Activated CD8-positive, alpha-beta T cell treated with anti-CD3 and anti-CD28 coated beads, Interleukin-2, amount 10 ng/mL, durations not matched to agents 7 days and 5 days (primary cell): ENCODE measurements around the gene PNKD. TPM values are rescaled to one million over a fixed set of nuclear protein-coding genes. Genes with fewer than 3 reads are reported as not detected.

Experiments
- ATAC-seq: fragments of 150-1000 bp; cut with Tn5 transposase; one replicate; pipeline ENCODE4 v1.10.0; 2021; ENCODE audit warnings: moderate library complexity
- CTCF ChIA-PET: fragments of 350-600 bp; sonication (Branson Sonifier 250); formaldehyde crosslinking; loops from one replicate; lab custom pipeline; 2021; ENCODE audit warnings: antibody characterized with exemption; lab: Charles Lee
- POLR2A ChIA-PET: fragments of 350-600 bp; sonication (Branson Sonifier 250); formaldehyde crosslinking; loops from one replicate; lab custom pipeline; 2021; ENCODE audit warnings: antibody characterized with exemption; lab: Charles Lee
- DNase-seq: peaks from one replicate; pipeline ENCODE4 v3.0.0-alpha.2; 2020
- H3K27ac Mint-ChIP-seq: one replicate; pipeline ENCODE4 v1.8.0; 2021; ENCODE audit warnings: mild to moderate bottlenecking, mixed read lengths
- H3K27me3 Mint-ChIP-seq: one replicate; pipeline ENCODE4 v1.8.0; 2021; ENCODE audit warnings: low read depth, mixed read lengths
- H3K36me3 Mint-ChIP-seq: one replicate; pipeline ENCODE4 v1.8.0; 2021; ENCODE audit warnings: low read depth, mixed read lengths
- H3K4me1 Mint-ChIP-seq: one replicate; pipeline ENCODE4 v1.8.0; 2021; ENCODE audit warnings: low read depth, mixed read lengths
- H3K4me3 Mint-ChIP-seq: one replicate; pipeline ENCODE4 v1.8.0; 2021; ENCODE audit warnings: mild to moderate bottlenecking, mixed read lengths
- H3K9me3 Mint-ChIP-seq: one replicate; pipeline ENCODE4 v1.8.0; 2022; ENCODE audit warnings: mixed read lengths; ENCODE audit not compliant: insufficient read depth
- total RNA-seq, 2 experiments: library from RNA; stranded (reverse); gene quantifications; one replicate each; pipeline ENCODE4 v1.2.3, GENCODE V29; 2021

Gene PNKD
- total RNA-seq, 2 experiments from 2014 or later = 36.7 to 37.6 TPM

DNA sequence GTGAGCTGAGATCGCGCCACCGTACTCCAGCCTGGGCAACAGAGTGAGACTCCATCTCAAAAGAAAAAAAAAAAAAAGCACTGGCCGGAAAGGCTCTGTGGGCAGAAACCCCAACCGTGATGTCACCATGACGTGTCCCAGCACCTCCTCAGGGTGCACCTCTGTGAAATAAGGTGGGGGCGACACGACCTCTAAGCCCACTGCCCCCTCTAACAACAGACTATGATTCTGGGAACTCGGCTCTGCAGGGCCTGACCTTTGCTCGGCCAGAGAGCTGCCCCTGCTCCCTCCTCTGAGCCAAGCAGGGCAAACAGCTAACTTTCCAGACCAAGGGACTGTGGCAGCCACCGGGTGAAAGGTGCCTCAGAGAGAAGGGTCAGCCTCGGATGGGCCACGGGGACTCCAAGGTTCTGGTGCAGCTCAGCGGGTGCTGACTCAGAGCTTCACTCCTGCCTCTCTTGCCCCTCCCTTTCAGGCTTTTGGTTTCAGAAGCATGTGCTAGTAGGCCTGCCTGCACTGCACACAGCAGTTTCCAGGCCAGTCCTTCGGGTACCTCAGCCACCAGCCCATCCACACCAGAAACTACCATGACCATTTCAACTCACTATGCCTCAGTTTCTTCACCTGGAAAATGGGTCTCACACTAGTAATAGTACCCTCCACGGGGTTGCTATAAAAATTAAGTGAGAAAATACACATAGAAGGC, 13.9 kb downstream of the PNKD start:
- peaks cover 27% of the 10 kb centered on the region for H3K36me3 Mint-ChIP-seq
- H3K9me3 Mint-ChIP-seq = no peaks in the 10 kb centered on the region
- DNase-seq (peak; percentile 65), ATAC-seq (peak; percentile 22)
- H3K4me1 Mint-ChIP-seq = peaks cover 59% of the 10 kb centered on the region
- peak overlapping the region; percentile 40 for H3K4me3 Mint-ChIP-seq
- H3K27ac Mint-ChIP-seq = peak overlapping the region; percentile 98
- ChIA-PET POLR2A (interaction anchor here (0.7 kb wide), 1 partner anchor 13 kb away, joined by 4 read pairs; no protein-coding TSS in a partner anchor), CTCF (interaction anchor here (0.7 to 7.0 kb wide), 4 partner anchors 8 to 27 kb away, joined by 3 to 158 read pairs (median 14); partner anchors contain the start of genes AAMP, PNKD and TMBIM1)
- H3K27me3 Mint-ChIP-seq = no peaks in the 10 kb centered on the region

- DNase-seq = no peak
- ATAC-seq = no peak
- Mint-ChIP-seq H3K27ac (peak overlapping the region; percentile 98), H3K27me3 (no peaks in the 10 kb centered on the region), H3K4me1 (peaks cover 70% of the 10 kb centered on the region), H3K4me3 (peak overlapping the region; percentile 91), H3K9me3 (no peaks in the 10 kb centered on the region), H3K36me3 (peaks cover 20% of the 10 kb centered on the region)
- ChIA-PET CTCF (interaction anchor here (0.7 to 7.0 kb wide), 9 partner anchors 8 to 613 kb away, joined by 3 to 158 read pairs (median 4); partner anchors contain the start of genes AAMP and PNKD), POLR2A (interaction anchor here (0.9 to 3.4 kb wide), 5 partner anchors 9 to 111 kb away, joined by 3 to 23 read pairs (median 15); partner anchors contain the start of genes AAMP and PNKD)
These were observed 15.3 kb downstream of the PNKD start for GRCh38 chr2:218285604-218286003.

GRCh38 chr2:218286570-218287459, 16.5 kb downstream of the PNKD start:
- peaks cover 16% of the 10 kb centered on the region for H3K36me3 Mint-ChIP-seq
- ATAC-seq (peak; percentile 77), DNase-seq (peak; percentile 90)
- no peaks in the 10 kb centered on the region for H3K9me3 Mint-ChIP-seq
- peaks cover 78% of the 10 kb centered on the region for H3K4me1 Mint-ChIP-seq
- ChIA-PET CTCF (interaction anchor here (0.9 to 7.0 kb wide), 14 partner anchors 9 to 1008 kb away, joined by 3 to 158 read pairs (median 4); partner anchors contain the start of genes AAMP, CTDSP1 and PNKD), POLR2A (interaction anchor here (0.8 to 3.4 kb wide), 11 partner anchors 9 to 121 kb away, joined by 3 to 23 read pairs (median 4); partner anchors contain the start of genes AAMP, CTDSP1 and PNKD)
- H3K27ac Mint-ChIP-seq = peak overlapping the region; percentile 98
- no peaks in the 10 kb centered on the region for H3K27me3 Mint-ChIP-seq
- H3K4me3 Mint-ChIP-seq = peak overlapping the region; percentile 91

DNA sequence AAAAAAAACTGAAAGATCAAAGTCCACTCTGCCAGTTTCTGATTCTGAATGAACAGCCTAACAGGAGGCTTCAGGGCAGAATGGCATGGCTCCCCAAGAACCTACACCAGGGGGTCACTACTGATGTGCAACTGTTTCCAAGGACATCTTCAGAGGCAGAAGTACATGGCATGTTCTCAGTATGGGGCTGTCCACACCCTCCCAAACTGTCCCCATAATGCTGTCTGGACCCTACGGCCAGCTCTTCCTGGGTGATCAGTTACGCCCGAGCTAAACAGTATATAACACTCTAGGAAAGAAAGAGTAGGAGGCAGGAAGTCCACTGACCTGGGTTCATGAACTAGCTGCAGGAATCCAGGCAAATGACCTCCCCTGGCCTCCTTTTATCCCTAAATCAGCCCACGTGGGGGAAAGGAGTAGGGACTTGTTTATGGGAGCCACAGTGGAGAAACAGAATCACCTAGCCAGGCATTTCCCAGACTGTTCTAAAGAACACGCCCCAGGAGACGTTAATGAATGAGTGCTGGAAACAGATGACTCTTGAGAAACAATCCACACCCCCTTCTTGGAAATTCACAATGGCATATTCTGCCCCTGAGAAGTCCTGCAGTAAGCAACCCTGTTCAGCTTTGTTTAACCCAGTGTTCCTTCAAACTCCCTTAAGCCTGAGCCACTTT, 19.5 kb downstream of the PNKD start:
- ChIA-PET CTCF (interaction anchor here (0.7 to 4.1 kb wide), 11 partner anchors 9 to 370 kb away, joined by 3 to 43 read pairs (median 8); partner anchors contain the start of genes AAMP, BCS1L, CATIP and PNKD), POLR2A (no interaction called here)
- H3K27ac Mint-ChIP-seq = peak overlapping the region; percentile 89
- H3K4me3 Mint-ChIP-seq = peak overlapping the region; percentile 80
- peaks cover 83% of the 10 kb centered on the region for H3K4me1 Mint-ChIP-seq
- H3K27me3 Mint-ChIP-seq = no peaks in the 10 kb centered on the region
- ATAC-seq (no peak), DNase-seq (no peak)
- no peaks in the 10 kb centered on the region for H3K9me3 Mint-ChIP-seq
- H3K36me3 Mint-ChIP-seq = peaks cover 13% of the 10 kb centered on the region

DNA sequence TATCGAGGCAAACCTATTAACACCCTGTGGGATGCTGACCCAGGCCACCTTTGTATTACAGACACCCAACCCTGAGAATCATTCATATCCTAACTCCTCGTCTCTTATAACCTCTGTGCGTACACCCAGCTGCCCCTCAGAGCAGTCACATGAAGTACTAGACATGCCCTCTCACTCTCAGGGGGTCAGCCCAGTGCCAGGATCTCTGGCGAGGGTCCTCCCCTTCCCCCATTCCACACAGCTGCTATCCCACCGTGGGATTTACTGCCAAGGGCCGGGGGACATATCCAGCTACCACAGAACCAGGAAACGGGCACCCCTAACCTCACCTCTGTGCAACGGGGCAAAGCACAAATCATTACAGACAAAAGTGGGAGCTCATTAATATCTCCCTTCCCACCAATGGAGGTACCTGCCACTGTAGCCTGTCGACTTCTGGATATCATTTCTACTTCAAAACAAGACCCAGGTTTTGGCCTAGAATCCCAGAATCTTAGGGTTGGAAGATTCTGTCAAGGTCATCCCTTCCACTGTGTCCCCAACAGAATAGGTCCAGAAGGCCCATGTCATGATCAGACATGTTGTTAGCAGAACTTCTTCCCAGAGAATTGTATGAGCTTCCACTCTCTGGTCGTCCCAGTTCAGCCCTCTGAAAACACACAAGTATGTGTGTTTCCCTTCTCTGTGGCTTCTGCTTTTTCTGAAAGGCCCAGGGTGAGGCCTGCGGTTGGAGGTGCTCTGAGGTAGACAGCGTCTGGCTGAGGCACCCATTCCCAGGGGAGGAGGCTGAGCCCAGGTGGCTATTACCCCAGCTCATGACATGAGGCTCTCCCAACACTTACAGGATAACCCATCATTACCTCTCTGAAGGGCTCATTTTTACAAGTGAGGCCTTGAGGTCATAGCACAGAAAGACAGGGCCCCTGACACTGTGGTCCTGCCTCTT, 20.3 kb downstream of the PNKD start:
- peaks cover 10% of the 10 kb centered on the region for H3K36me3 Mint-ChIP-seq
- ChIA-PET CTCF (interaction anchor here (0.7 to 4.1 kb wide), 15 partner anchors 8 to 597 kb away, joined by 3 to 43 read pairs (median 4); partner anchors contain the start of genes AAMP, BCS1L, CATIP and PNKD), POLR2A (interaction anchor here (1.6 kb wide), 1 partner anchor 21 kb away, joined by 6 read pairs; the partner anchor contains the start of genes AAMP and PNKD)
- ATAC-seq (peak; percentile 8), DNase-seq (peak; percentile 64)
- H3K4me3 Mint-ChIP-seq = peak overlapping the region; percentile 80
- peaks cover 77% of the 10 kb centered on the region for H3K4me1 Mint-ChIP-seq
- H3K27ac Mint-ChIP-seq = peak overlapping the region; percentile 89
- H3K9me3 Mint-ChIP-seq = no peaks in the 10 kb centered on the region
- H3K27me3 Mint-ChIP-seq = no peaks in the 10 kb centered on the region

DNA sequence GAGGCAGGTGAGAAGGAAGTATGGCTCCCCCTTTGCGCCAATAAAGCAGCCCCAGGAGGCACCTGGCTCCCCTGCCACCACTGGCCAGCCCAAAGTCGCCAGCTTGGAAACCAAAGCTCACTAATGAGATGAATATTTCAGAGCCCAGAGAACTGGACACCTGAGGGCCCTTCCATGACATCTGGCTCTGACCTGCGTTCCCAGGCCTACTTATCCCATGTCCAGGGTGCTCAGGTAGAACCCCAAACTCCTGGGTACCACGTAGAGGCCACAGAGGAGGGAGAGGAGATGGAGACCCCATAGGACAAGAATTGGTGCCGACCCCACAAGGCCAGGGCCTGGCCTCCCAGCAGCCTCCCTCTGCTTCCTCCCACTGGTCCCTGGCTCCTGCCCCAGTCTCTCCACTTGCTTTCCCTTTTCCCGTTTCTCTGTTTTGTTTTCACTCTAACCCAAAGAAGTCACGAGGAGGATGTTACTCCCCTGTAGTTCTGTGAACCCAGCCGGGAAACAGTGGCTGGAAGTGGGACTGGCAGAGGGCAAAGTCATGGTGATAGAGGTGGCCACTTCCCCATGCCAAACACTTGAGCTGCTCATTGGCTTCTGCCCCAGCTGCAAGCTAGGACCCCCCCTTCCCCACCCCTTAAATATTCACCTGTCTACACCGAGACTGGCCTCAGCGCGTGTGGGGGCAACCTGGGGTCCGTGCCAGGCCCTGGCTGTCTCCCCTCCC, 21.2 kb downstream of the PNKD start:
- CTCF ChIA-PET = interaction anchor here (0.9 to 4.1 kb wide), 15 partner anchors 7 to 596 kb away, joined by 3 to 43 read pairs (median 5); partner anchors contain the start of genes AAMP, CATIP and PNKD
- ATAC-seq (no peak), DNase-seq (no peak)
- POLR2A ChIA-PET = interaction anchor here (1.4 to 1.6 kb wide), 2 partner anchors 21 to 105 kb away, joined by 6 read pairs; partner anchors contain the start of genes AAMP and PNKD
- Mint-ChIP-seq H3K36me3 (peaks cover 7% of the 10 kb centered on the region), H3K9me3 (no peaks in the 10 kb centered on the region), H3K4me1 (peaks cover 68% of the 10 kb centered on the region), H3K27me3 (no peaks in the 10 kb centered on the region), H3K4me3 (peak overlapping the region; percentile 80), H3K27ac (peak overlapping the region; percentile 89)

- H3K27me3 Mint-ChIP-seq = no peaks in the 10 kb centered on the region
- CTCF ChIA-PET = interaction anchor here (0.6 to 4.1 kb wide), 23 partner anchors 8 to 595 kb away, joined by 3 to 43 read pairs (median 4); partner anchors contain the start of genes AAMP, CATIP and PNKD
- peaks cover 60% of the 10 kb centered on the region for H3K4me1 Mint-ChIP-seq
- peak within 1 kb of the TSS; percentile 80 for H3K4me3 Mint-ChIP-seq
- peak; percentile 90 for ATAC-seq
- POLR2A ChIA-PET = interaction anchor here (1.4 kb wide), 1 partner anchor 104 kb away, joined by 6 read pairs; no protein-coding TSS in a partner anchor
- peak within 1 kb of the TSS; percentile 89 for H3K27ac Mint-ChIP-seq
- peak; percentile 81 for DNase-seq
- H3K9me3 Mint-ChIP-seq = no peaks in the 10 kb centered on the region
- peaks cover 7% of the 10 kb centered on the region for H3K36me3 Mint-ChIP-seq
These were observed 22.0 kb downstream of the PNKD start, which contains the start of gene TMBIM1 for GRCh38 chr2:218292048-218293014. Gene TMBIM1, minus strand, starts transcription at chr2:218292503. Its CDS starts 10,362 bp downstream, at chr2:218282141.

DNA sequence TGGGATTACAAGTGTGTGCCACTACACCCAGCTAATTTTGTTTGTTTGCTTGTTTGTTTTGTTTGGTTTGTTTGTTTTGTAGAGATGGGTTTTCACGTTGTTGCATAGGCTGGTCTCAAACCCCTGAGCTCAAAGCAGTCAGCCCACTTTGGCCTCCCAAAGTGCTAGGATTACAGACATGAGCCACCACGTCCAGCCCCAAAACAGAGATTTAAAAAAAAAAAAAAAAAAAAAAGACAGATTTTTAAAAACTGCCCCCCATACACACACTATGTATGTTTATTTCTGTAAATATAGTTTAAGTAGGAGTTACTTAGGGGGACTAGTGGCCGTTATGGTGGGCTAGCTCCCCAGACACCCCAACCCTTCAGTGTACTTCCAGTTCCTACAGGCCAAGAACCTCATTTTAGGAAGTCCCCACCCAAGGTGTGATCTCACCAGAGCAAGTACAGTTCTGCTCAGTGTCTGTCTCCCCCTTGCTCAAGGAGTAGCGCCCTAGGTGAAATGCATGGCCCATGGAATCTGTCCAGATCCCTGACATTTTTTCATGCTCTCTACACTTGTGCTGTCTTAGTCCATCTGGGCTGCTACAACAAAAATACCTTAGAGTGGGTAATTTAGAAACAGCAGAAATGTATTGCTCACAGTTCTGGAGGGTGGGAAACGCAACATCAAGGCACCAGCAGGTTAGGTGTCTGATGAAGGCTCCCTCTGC, 23.6 kb downstream of the PNKD start:
- H3K27me3 Mint-ChIP-seq = no peaks in the 10 kb centered on the region
- ChIA-PET POLR2A (no interaction called here), CTCF (interaction anchor here (0.8 to 2.0 kb wide), 6 partner anchors 9 to 103 kb away, joined by 3 to 11 read pairs (median 6); partner anchors contain the start of genes AAMP, CATIP and PNKD)
- peaks cover 4% of the 10 kb centered on the region for H3K36me3 Mint-ChIP-seq
- no peak overlapping the region for H3K4me3 Mint-ChIP-seq
- no peak overlapping the region for H3K27ac Mint-ChIP-seq
- H3K4me1 Mint-ChIP-seq = peaks cover 46% of the 10 kb centered on the region
- DNase-seq (no peak), ATAC-seq (no peak)
- H3K9me3 Mint-ChIP-seq = no peaks in the 10 kb centered on the region
